ENCODE measurements around the gene JMJD7.

The JMJD7 gene

DNA sequence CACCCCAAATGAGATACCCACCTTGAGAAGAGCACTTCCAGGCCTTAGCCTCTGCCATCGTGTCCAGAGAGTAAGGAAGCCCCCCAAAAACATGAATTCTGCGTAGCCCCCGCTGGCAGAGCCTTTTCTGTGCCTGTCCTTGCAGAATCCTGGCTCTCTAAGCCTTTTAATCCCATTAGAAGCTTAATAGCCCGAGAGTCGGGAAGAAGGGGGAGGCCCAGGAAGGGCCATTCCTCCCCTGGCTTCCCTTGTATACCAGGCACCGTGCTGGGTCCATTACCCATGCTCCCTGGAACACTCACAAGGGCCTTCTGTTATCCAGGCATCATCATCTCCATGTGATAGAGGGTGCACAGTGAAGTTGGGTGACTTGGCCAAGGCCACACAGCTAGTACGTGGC lies 58.8 kb downstream of the JMJD7 start:
- DNase-seq = no peak

GRCh38 chr15:41887161-41887560 lies 59.3 kb downstream of the JMJD7 start:
- DNase-seq = no peak
